ENCODE measurements around the gene TMEM52.
"Not testable (repeated sequence)": the region's sequence is repeated elsewhere in the genome, so short reads cannot be mapped to it uniquely, and the experiment has no call there.

Gene TMEM52

GRCh38 chr1:1945782-1946393, 26.8 kb upstream of the TMEM52 start:
- no peak for DNase-seq

- no peak for DNase-seq
Observed at GRCh38 chr1:1943834-1944570, 24.9 kb upstream of the TMEM52 start.

- DNase-seq: no peak
Observed at GRCh38 chr1:1942753-1943656, 23.9 kb upstream of the TMEM52 start.

GRCh38 chr1:1941868-1942752, 23.0 kb upstream of the TMEM52 start:
- no peak for DNase-seq

GRCh38 chr1:1941211-1941841, 22.2 kb upstream of the TMEM52 start:
- no peak for DNase-seq

- DNase-seq: no peak
Observed at GRCh38 chr1:1940123-1940425, 21.0 kb upstream of the TMEM52 start.

- DNase-seq: no peak
Observed at GRCh38 chr1:1939296-1940122, 20.4 kb upstream of the TMEM52 start.

- no peak for DNase-seq
Observed at GRCh38 chr1:1938613-1939295, 19.7 kb upstream of the TMEM52 start.

- DNase-seq: no peak
Observed at GRCh38 chr1:1938276-1938573, 19.1 kb upstream of the TMEM52 start.

- DNase-seq: no peak
Observed at GRCh38 chr1:1937549-1938275, 18.6 kb upstream of the TMEM52 start.

GRCh38 chr1:1937061-1937460, 18.0 kb upstream of the TMEM52 start:
- no peak for DNase-seq

GRCh38 chr1:1934848-1935247, 15.8 kb upstream of the TMEM52 start:
- DNase-seq: not testable (repeated sequence)

- no peak for DNase-seq
Observed at GRCh38 chr1:1929639-1930545, 10.8 kb upstream of the TMEM52 start.

- DNase-seq: no peak
Observed at GRCh38 chr1:1929102-1929638, 10.1 kb upstream of the TMEM52 start.

GRCh38 chr1:1928231-1929101, 9.4 kb upstream of the TMEM52 start:
- no peak for DNase-seq

GRCh38 chr1:1927751-1928150, 8.7 kb upstream of the TMEM52 start:
- no peak for DNase-seq

- DNase-seq: no peak
Observed at GRCh38 chr1:1926886-1927660, 8.0 kb upstream of the TMEM52 start.

All from NCI-H1105 treated with DMSO at 0.1 percent for 48 hours (cell line).